HG03039 (cell line): ENCODE measurements around the gene SCARF1.
A peak's percentile ranks its signal among the peaks of the same experiment; 100 is the strongest.

Experiments
- ATAC-seq: cut with Tn5 transposase; IDR thresholded peaks from one replicate; pipeline ENCODE4 v1.9.1; 2021; ENCODE audit warnings: mild to moderate bottlenecking, moderate library complexity; ENCODE audit not compliant: unreplicated experiment

Gene SCARF1

GRCh38 chr17:1605681-1606351 is 39.7 kb downstream of the SCARF1 start:
- no peak for ATAC-seq

GRCh38 chr17:1604831-1605528 is 40.6 kb downstream of the SCARF1 start:
- no peak for ATAC-seq

GRCh38 chr17:1601571-1601970 is 44.0 kb downstream of the SCARF1 start:
- ATAC-seq, result no peak

GRCh38 chr17:1598399-1599095 is 47.0 kb downstream of the SCARF1 start:
- no peak for ATAC-seq

- ATAC-seq, result no peak
Measured at GRCh38 chr17:1597861-1598342, 47.6 kb downstream of the SCARF1 start.

GRCh38 chr17:1593630-1593931 is 52.0 kb downstream of the SCARF1 start:
- ATAC-seq, result no peak

GRCh38 chr17:1592751-1593629 is 52.5 kb downstream of the SCARF1 start:
- peak; percentile 42 for ATAC-seq

- ATAC-seq, result no peak
Measured at GRCh38 chr17:1591474-1592090, 54.0 kb downstream of the SCARF1 start.

- ATAC-seq, result no peak
Measured at GRCh38 chr17:1590747-1591473, 54.6 kb downstream of the SCARF1 start.

- ATAC-seq, result no peak
Measured at GRCh38 chr17:1590029-1590746, 55.3 kb downstream of the SCARF1 start.

- ATAC-seq, result no peak
Measured at GRCh38 chr17:1588821-1589585, 56.5 kb downstream of the SCARF1 start.

GRCh38 chr17:1584167-1584566 is 61.4 kb downstream of the SCARF1 start:
- no peak for ATAC-seq
